VCaP (cell line): ENCODE data around the gene TSSK3.
"Not testable (repeated sequence)": the region's sequence is repeated elsewhere in the genome, so short reads cannot be mapped to it uniquely, and the experiment has no call there.

Experiments used
- H3K27ac ChIP-seq: fragments of 450-650 bp; 2 replicates; pipeline ENCODE4 v1.5.1; 2017
- TF ChIP-seq, protein P1 (sequence below): fragments of 450-650 bp; conservative IDR thresholded peaks from 2 replicates; pipeline ENCODE4 v1.5.1; 2017; ENCODE audit warnings: mild to moderate bottlenecking, moderate library complexity

TSSK3 gene

DNA sequence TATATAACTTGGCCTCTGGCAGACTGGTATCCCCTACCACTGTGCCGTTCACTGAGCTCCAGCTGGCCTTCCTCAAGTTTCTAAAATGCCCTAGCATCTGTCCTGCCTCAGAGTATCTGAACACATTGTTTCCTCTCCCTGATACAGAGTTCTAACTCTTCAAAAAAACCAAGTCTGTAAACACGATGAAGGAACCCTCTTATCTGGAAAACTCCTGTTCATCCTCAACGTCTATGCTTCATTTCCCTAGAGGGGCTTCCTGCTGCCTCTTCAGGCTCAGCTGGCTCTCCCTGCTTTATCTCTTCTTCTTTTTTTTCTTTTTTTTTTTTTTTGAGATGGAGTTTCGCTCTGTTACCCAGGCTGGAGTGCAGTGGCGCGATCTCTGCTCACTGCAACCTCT, 26.3 kb downstream of the TSSK3 start:
- H3K27ac ChIP-seq: no peak overlapping the region
- TF ChIP-seq, protein P1, sequence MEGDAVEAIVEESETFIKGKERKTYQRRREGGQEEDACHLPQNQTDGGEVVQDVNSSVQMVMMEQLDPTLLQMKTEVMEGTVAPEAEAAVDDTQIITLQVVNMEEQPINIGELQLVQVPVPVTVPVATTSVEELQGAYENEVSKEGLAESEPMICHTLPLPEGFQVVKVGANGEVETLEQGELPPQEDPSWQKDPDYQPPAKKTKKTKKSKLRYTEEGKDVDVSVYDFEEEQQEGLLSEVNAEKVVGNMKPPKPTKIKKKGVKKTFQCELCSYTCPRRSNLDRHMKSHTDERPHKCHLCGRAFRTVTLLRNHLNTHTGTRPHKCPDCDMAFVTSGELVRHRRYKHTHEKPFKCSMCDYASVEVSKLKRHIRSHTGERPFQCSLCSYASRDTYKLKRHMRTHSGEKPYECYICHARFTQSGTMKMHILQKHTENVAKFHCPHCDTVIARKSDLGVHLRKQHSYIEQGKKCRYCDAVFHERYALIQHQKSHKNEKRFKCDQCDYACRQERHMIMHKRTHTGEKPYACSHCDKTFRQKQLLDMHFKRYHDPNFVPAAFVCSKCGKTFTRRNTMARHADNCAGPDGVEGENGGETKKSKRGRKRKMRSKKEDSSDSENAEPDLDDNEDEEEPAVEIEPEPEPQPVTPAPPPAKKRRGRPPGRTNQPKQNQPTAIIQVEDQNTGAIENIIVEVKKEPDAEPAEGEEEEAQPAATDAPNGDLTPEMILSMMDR: no peak

DNA sequence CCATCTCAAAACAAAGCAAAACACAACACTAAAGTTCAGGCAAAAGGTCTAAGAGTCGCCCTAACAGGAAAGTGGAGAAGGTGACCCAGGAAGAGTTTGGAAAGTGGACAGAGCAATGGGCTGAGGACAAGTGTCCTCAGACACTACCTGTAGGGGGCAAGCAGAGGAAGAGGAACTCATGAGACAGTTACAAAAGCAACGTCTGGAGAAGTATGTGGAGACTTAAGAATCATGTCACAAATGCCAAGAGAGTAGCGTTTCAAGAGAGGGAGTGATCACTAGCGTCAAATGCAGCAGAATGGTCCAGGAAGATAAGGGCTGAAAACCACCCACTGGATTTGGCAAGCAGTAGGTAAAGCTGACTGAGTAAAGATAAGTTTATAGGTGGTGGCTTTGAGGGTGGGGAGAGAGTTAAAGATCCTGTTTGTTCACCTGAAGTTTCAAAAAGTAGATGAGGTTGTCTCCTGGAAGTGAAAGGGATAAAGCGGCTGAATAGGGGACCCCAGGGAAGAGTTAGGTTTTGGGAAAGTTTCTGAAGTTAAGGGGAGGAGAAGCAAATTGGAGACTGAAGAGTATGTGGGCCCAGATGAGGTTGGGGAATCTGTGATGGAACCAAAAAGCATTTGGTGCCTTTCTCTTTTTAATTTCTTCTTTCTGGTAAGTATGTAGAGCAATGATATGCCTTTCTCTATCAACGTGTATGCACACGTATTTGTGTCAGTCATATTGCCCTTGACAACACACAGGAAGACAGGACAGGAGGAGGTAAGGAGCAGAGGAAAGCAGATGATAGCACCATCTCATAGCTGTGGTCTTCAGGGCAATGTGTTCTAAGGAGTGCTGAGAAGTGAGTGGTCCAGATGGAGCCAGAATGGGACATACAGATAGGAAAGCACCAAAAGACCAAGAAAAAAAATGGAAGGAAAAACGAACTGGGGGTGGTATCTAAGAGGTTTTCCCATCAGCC, 28.8 kb downstream of the TSSK3 start:
- H3K27ac ChIP-seq: no peak overlapping the region

GRCh38 chr1:32392325-32392724, 30.0 kb downstream of the TSSK3 start:
- H3K27ac ChIP-seq: no peak overlapping the region
- TF ChIP-seq, protein P1: no peak

More for the DNA sequence above, 28.8 kb downstream of the TSSK3 start:
- TF ChIP-seq, protein P1: no peak

GRCh38 chr1:32393136-32393535, 30.8 kb downstream of the TSSK3 start:
- TF ChIP-seq, protein P1: no peak
- peak overlapping the region; percentile 87 for H3K27ac ChIP-seq

DNA sequence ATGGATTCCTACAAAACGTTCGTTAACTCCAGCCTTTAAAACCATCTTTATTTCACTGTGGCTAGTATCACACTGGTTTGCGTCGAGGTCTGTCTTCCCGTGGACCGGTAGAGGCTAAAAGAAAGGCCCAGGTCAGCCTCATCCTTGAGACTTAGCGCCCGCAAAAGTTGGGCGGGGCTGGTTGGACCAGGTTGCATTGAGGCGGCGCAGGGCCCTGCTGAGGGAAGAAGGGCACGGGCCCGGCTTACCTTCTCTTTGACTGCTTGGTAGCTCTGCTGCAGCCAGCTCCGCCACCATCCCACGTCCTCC, 31.4 kb downstream of the TSSK3 start:
- peak overlapping the region; percentile 87 for H3K27ac ChIP-seq
- TF ChIP-seq, protein P1: no peak

DNA sequence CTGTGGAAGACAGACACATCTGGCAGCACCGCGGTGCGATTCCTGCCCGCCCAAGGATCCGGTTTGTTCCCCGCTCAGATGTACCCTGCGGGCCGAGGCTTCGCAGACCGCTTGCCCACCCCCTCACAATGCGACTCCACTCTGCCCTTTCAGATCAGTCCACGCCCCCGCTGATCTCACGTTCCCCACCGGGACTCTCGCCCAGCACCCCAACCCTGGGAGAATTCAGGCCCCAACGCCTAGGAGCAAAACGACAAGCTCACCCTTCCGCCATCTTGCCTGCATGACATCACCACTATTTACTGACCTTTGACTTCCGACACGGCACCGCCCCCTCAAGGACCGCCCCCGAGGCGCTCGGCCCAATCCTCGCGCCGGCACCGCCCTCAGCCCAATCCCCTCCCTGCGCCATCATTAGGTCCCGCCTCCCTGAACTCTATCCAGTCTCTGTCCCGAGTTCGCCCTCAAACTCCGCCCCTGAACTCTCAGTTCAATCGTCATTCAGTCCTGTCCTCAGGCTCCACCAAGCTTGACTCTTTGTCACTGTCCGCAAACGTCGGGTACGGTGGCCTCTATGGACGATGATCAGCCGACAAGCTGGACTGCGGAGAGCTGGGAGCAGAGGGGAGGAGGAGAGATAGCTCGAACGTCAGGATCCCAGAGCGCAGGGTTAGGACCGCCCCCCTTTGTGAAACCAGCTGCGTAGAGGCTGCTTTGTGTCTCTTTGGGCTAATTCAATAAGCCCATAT, 32.0 kb downstream of the TSSK3 start, which contains the start of gene BSDC1:
Gene BSDC1 (minus strand): TSS at position 301 of the 749 bp plus-strand sequence. CDS start 27 bp downstream, at position 274.
- TF ChIP-seq, protein P1: no peak
- H3K27ac ChIP-seq: peak within 1 kb of the TSS; percentile 87

GRCh38 chr1:32394890-32395432, 32.6 kb downstream of the TSSK3 start:
- TF ChIP-seq, protein P1: no peak

GRCh38 chr1:32396524-32396923, 34.2 kb downstream of the TSSK3 start:
- H3K27ac ChIP-seq: not testable (repeated sequence)

More at GRCh38 chr1:32394890-32395432, 32.6 kb downstream of the TSSK3 start:
- H3K27ac ChIP-seq: peak overlapping the region; percentile 87
